ENCODE measurements around the gene CPN2.

- TF ChIP-seq CTCF (IDR thresholded peaks at IDR 0.05) (no peak), POLR2A (IDR thresholded peaks at IDR 0.05; ENCODE audit: low read depth) (no peak), POLR2AphosphoS5 (IDR thresholded peaks at IDR 0.05) (no peak)
Observed at GRCh38 chr3:194354315-194354714, 3.2 kb upstream of the CPN2 start.

Measured in esophagus muscularis mucosa (tissue), 3 donors.